Cardiac fibroblast (primary cell): Measurements from ENCODE around the gene ANKS1B.

Experiments
- DNase-seq, 2 donors: peaks; one replicate each; pipeline versions ENCODE4 v3.0.0 to v3.0.0-alpha.2; 2010; ENCODE audit warnings: low read depth in 2 of 2
- H3K4me3 ChIP-seq, 2 donors: replicated peaks in 1 of 2; 1 replicate in 1 of 2; 2 replicates in 1 of 2; pipeline ENCODE4 v1.5.1; 2011; ENCODE audit warnings: low read depth in 2 of 2, low read length in 2 of 2, mild to moderate bottlenecking in 2 of 2, moderate library complexity in 1 of 2
- TF ChIP-seq, protein P1 (sequence below): IDR thresholded peaks from one replicate; pipeline ENCODE4 v1.5.1; 2011; ENCODE audit warnings: low read depth, mild to moderate bottlenecking, low read length, inconsistent platforms

Gene ANKS1B

DNA sequence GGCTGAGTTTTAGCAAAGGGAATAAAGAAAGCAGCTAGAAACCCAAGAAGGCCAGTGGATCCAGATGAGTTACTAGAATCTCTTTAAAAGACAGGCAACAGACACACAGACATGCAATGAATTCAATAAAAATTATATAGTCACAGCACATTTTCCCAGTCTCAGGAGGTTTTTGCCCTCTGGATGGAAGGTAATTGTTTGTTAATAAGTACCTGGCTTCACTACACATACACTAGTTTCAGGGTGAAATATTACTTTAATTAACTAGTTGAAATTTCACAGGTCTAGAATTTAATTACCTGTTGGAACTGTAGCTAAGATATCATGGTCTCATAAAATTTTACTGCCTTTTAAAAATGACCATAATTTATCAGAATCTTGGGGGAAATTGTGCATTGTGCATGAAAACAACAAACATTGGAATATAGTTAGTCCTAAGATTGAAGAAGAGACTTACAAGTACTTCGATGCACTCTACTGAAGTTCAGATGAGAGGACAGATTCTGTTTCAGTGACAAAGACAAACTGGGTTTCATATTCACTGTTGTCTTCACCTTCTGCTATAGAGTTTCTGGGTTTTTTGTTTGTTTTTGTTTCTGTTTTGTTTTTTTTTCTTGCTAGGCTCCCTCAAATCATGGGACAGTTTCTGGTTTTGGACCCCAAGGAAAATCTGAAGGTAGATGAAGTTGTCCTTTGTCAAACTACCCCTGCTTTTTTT is 614.2 kb downstream of the ANKS1B start:
- TF ChIP-seq, protein P1, sequence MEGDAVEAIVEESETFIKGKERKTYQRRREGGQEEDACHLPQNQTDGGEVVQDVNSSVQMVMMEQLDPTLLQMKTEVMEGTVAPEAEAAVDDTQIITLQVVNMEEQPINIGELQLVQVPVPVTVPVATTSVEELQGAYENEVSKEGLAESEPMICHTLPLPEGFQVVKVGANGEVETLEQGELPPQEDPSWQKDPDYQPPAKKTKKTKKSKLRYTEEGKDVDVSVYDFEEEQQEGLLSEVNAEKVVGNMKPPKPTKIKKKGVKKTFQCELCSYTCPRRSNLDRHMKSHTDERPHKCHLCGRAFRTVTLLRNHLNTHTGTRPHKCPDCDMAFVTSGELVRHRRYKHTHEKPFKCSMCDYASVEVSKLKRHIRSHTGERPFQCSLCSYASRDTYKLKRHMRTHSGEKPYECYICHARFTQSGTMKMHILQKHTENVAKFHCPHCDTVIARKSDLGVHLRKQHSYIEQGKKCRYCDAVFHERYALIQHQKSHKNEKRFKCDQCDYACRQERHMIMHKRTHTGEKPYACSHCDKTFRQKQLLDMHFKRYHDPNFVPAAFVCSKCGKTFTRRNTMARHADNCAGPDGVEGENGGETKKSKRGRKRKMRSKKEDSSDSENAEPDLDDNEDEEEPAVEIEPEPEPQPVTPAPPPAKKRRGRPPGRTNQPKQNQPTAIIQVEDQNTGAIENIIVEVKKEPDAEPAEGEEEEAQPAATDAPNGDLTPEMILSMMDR, result no peak
- no peak for DNase-seq
- no peak overlapping the region for H3K4me3 ChIP-seq

DNA sequence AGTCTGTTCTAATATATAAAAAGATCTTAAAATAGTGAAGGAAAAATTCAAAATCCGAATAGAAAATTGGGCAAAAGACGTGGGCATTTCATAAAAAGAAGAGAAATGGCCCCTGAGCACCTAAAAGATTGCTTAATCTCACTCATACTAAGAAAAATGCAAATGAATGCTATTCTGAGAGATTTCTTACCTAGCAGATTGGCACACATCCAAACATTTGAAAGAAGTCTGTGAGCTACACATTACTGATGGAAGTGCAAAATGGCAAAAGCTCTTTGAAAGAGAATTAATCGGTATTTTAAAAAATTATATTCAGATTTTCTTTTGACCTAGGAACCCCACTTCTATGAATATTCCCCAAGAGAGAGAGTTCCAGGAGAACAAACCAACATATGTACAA is 617.6 kb downstream of the ANKS1B start:
- no peak overlapping the region for H3K4me3 ChIP-seq
- TF ChIP-seq, protein P1, result no peak

DNA sequence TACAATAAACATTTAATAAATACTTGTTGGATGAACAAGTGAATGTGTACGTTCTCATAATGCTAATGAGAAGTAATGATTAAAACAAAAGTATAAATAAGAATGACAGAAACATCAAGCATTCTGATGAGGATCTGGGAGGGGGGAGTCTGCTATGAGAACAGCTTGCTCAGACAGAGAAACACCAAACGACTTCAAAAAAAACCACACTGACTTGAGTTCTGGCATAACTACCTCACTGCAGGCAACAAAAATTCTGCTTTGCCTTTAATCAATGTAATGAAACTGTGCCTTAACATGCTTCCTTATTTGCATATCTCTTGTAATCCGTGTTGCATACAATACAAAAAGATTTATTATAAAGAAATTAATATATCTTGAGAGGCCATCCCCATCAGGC is 632.5 kb downstream of the ANKS1B start:
- no peak overlapping the region for H3K4me3 ChIP-seq
- DNase-seq, result no peak
- TF ChIP-seq, protein P1, result no peak

More for the DNA sequence above, 617.6 kb downstream of the ANKS1B start:
- no peak for DNase-seq

DNA sequence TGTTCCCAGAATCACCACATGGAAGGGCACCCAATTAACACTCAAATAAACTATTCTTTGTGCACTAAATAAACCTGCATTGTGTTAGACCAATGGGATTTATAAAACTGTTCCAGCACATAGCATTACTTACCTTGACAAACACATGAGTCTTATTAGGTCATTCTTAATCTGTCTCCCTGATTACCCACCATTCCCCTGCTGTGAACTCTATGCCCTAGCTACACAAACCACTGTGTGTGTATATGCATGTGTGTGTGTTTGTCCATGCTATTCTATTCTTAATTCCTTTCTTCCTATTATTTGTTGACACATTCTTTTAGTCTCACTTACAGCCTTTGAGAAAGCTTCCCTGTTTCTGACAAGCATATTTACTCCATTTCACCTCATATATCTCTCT is 640.8 kb downstream of the ANKS1B start:
- TF ChIP-seq, protein P1, result no peak
- no peak overlapping the region for H3K4me3 ChIP-seq
- DNase-seq, result no peak

DNA sequence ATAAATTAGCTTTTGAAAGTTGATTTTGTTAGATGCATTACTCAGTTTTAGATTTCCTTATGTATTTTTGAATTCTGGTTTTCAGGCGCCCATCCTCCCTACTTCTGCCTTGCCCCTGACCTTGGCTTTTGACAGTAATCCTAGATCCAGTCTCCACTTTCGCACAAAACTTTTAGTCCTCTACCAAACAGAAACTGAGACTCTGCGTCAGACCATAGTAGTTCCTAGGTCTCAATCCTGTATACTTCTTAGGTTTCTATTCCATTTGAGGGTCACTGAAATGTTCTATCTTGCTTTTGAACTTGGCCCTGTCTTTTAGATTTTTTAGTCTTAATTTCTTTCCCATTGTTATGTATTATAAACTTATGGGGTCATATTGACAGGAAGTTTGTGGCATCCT is 645.1 kb downstream of the ANKS1B start:
- TF ChIP-seq, protein P1, result no peak
- H3K4me3 ChIP-seq, result no peak overlapping the region
- no peak for DNase-seq

DNA sequence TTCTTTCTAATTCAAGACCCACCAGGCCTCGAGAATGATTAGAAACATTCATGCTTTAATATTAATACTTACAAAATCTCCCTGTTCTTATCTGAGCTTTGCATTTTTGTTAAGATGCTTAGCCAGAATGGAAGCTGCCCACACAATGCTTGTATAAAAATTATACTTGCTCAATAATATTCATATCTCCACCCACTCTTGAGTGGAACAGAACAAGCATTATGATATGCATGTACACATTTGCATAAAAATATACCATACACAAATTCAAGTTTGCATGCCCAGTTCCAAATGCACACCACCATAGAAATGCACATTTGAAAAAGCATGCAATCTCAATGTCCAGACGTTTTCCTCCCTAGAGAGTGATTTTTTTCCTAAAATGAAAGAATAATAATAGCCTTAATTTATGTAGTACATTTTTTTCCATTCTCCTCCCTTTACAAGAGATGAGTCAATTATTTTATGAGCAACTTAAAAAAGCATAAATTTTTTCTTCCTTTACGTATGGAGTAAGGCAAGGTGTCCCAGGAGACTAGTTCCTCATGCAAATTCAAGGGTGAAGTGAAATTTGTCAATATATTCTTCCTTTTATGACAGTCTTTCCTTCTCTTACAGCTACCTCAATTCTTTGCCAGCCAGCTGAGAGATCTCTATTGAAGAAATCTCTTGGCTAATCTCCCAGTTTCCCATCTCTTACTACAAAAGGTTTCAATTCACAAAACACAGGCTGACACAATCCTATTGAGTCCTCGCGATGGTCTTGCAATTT is 650.3 kb downstream of the ANKS1B start:
- peak in 1 of 2 donors; percentile 2 for DNase-seq
- H3K4me3 ChIP-seq, result no peak overlapping the region
- TF ChIP-seq, protein P1, result no peak
